Osteoblast (primary cell): Measurements from ENCODE around the gene ASCL5. TPM values are rescaled to one million over a fixed set of nuclear protein-coding genes. Genes with fewer than 3 reads are reported as not detected.
"Not testable (repeated sequence)": the region's sequence is repeated elsewhere in the genome, so short reads cannot be mapped to it uniquely, and the experiment has no call there.

Experiments
- DNase-seq: peaks from one replicate; pipeline ENCODE4 v3.0.0; 2011; ENCODE audit warnings: low spot score, mixed read lengths; ENCODE audit not compliant: insufficient read length; ENCODE audit errors: missing footprints
- H2AFZ ChIP-seq: 2 replicates; pipeline ENCODE4 v1.6.0; 2011; ENCODE audit warnings: mild to moderate bottlenecking, low read length
- H3K27ac ChIP-seq: 2 replicates; pipeline ENCODE4 v1.5.1; 2011; ENCODE audit warnings: mild to moderate bottlenecking, low read depth, low read length, moderate library complexity
- H3K27me3 ChIP-seq: 2 replicates; pipeline ENCODE4 v1.6.0; 2012; ENCODE audit warnings: mild to moderate bottlenecking, control low read depth, inconsistent platforms, low read length, moderate library complexity; ENCODE audit not compliant: insufficient read depth
- H3K36me3 ChIP-seq: 2 replicates; pipeline ENCODE4 v1.5.1; 2011; ENCODE audit warnings: mild to moderate bottlenecking, low read length, control low read depth, moderate library complexity; ENCODE audit not compliant: insufficient read depth
- H3K4me1 ChIP-seq: 2 replicates; pipeline ENCODE4 v1.5.1; 2011; ENCODE audit warnings: mild to moderate bottlenecking, low read length, control low read depth, moderate library complexity; ENCODE audit not compliant: insufficient read depth
- H3K4me2 ChIP-seq: 2 replicates; pipeline ENCODE4 v1.6.0; 2011; ENCODE audit warnings: mild to moderate bottlenecking, low read length; ENCODE audit not compliant: insufficient read depth
- H3K4me3 ChIP-seq: fragments of 200-600 bp; sonication (generic); 3 replicates; pipeline ENCODE4 v1.5.1; 2012; ENCODE audit warnings: mild to moderate bottlenecking, low read length, inconsistent platforms; ENCODE audit not compliant: insufficient read depth
- H3K79me2 ChIP-seq: 2 replicates; pipeline ENCODE4 v1.6.0; 2012; ENCODE audit warnings: mild to moderate bottlenecking, low read length, control low read depth, inconsistent platforms; ENCODE audit not compliant: insufficient read depth
- H3K9me3 ChIP-seq: 2 replicates; pipeline ENCODE4 v1.5.1; 2011; ENCODE audit warnings: low read depth, low read length, control low read depth
- H4K20me1 ChIP-seq: 2 replicates; pipeline ENCODE4 v1.6.0; 2012; ENCODE audit warnings: mild to moderate bottlenecking, low read length, control low read depth; ENCODE audit not compliant: insufficient read depth
- CTCF ChIP-seq: IDR thresholded peaks from 2 replicates; pipeline ENCODE4 v1.5.1; 2011; ENCODE audit warnings: mild to moderate bottlenecking, low read depth, low read length, moderate library complexity; ENCODE audit errors: extremely low read depth
- total RNA-seq: library from RNA; depleted of rRNA; stranded (reverse); fragments of >200 nt; gene quantifications from 2 replicates; pipeline ENCODE4 v1.2.3, GENCODE V29; 2012

Gene ASCL5
- total RNA-seq, 1 donor = not detected

GRCh38 chr1:201163707-201164106 is 36.7 kb upstream of the ASCL5 start:
- no peak overlapping the region for H3K4me2 ChIP-seq
- H3K4me3 ChIP-seq = no peak overlapping the region
- H4K20me1 ChIP-seq = no peaks in the 10 kb centered on the region
- DNase-seq = no peak
- no peaks in the 10 kb centered on the region for H3K79me2 ChIP-seq
- no peaks in the 10 kb centered on the region for H3K36me3 ChIP-seq
- H3K4me1 ChIP-seq = no peaks in the 10 kb centered on the region
- no peak overlapping the region for H3K27ac ChIP-seq
- no peak overlapping the region for H2AFZ ChIP-seq
- H3K9me3 ChIP-seq = no peaks in the 10 kb centered on the region
- TF ChIP-seq CTCF = no peak
- H3K27me3 ChIP-seq = peaks cover 38% of the 10 kb centered on the region

- H3K36me3 ChIP-seq, H3K4me3 ChIP-seq, H3K27ac ChIP-seq, H3K4me1 ChIP-seq, H2AFZ ChIP-seq, H3K4me2 ChIP-seq, H4K20me1 ChIP-seq, H3K9me3 ChIP-seq, H3K79me2 ChIP-seq, DNase-seq: not testable (repeated sequence)
- peaks cover 37% of the 10 kb centered on the region for H3K27me3 ChIP-seq
Measured at GRCh38 chr1:201163036-201163435, 36.1 kb upstream of the ASCL5 start.

- H3K36me3 ChIP-seq = no peaks in the 10 kb centered on the region
- H2AFZ ChIP-seq = no peak overlapping the region
- H3K79me2 ChIP-seq = peaks cover 9% of the 10 kb centered on the region
- no peak overlapping the region for H3K27ac ChIP-seq
- H3K4me2 ChIP-seq = no peak overlapping the region
- TF ChIP-seq CTCF = no peak
- no peaks in the 10 kb centered on the region for H3K9me3 ChIP-seq
- H3K4me1 ChIP-seq = peaks cover 13% of the 10 kb centered on the region
- H3K4me3 ChIP-seq = no peak overlapping the region
- H3K27me3 ChIP-seq = peaks cover 19% of the 10 kb centered on the region
- peak; percentile 36 for DNase-seq
- no peaks in the 10 kb centered on the region for H4K20me1 ChIP-seq
Measured at GRCh38 chr1:201157949-201158348, 31.0 kb upstream of the ASCL5 start.

GRCh38 chr1:201156819-201157218 is 29.8 kb upstream of the ASCL5 start:
- no peak overlapping the region for H2AFZ ChIP-seq
- H3K79me2 ChIP-seq = peaks cover 9% of the 10 kb centered on the region
- H3K4me3 ChIP-seq = no peak overlapping the region
- no peak for DNase-seq
- no peak overlapping the region for H3K4me2 ChIP-seq
- no peaks in the 10 kb centered on the region for H4K20me1 ChIP-seq
- no peak overlapping the region for H3K27ac ChIP-seq
- no peak for TF ChIP-seq CTCF
- peaks cover 16% of the 10 kb centered on the region for H3K27me3 ChIP-seq
- peaks cover under 1% of the 10 kb centered on the region for H3K36me3 ChIP-seq
- H3K9me3 ChIP-seq = no peaks in the 10 kb centered on the region
- H3K4me1 ChIP-seq = peaks cover 13% of the 10 kb centered on the region
